H1 (cell line): ENCODE data around the gene TRIM31. TPM values are rescaled to one million over a fixed set of nuclear protein-coding genes. Genes with fewer than 3 reads are reported as not detected.

Source experiments
- CTCF ChIA-PET: fragments of 300-600 bp; sonication (Branson Sonifier 250); formaldehyde crosslinking; loops from one replicate; lab custom pipeline; 2021; ENCODE audit not compliant: partially characterized antibody; lab: Charles Lee
- POLR2A ChIA-PET: fragments of 300-600 bp; sonication (Branson Sonifier 250); formaldehyde crosslinking; loops from one replicate; lab custom pipeline; 2021; ENCODE audit warnings: inconsistent platforms; ENCODE audit not compliant: partially characterized antibody; lab: Charles Lee
- DNase-seq, 2 experiments: peaks; one replicate each; pipeline versions ENCODE4 v3.0.0 to v3.0.0-alpha.2; 2010 to 2022; ENCODE audit warnings: low spot score in 2 of 2, low read depth in 1 of 2, mixed read lengths in 1 of 2
- FAIRE-seq: peaks from 2 replicates; lab custom pipeline; 2011; peaks lifted over from hg19 to GRCh38; lab: Jason Lieb, UNC
- H2AFZ ChIP-seq: 2 replicates; pipeline ENCODE4 v1.8.1; 2012; ENCODE audit warnings: low read length, inconsistent platforms
- H2AK5ac ChIP-seq: 2 replicates; pipeline ENCODE4 v1.6.1; 2013; ENCODE audit warnings: low read depth, low read length
- H2BK120ac ChIP-seq: replicated peaks from 2 replicates; pipeline ENCODE3; 2013; ENCODE audit warnings: low read depth, low read length, inconsistent platforms
- H2BK12ac ChIP-seq: 2 replicates; pipeline ENCODE4 v1.6.1; 2013; ENCODE audit warnings: low read depth, low read length
- H2BK15ac ChIP-seq: 2 replicates; pipeline ENCODE4 v1.6.1; 2013; ENCODE audit warnings: low read length
- H2BK20ac ChIP-seq: 2 replicates; pipeline ENCODE4 v1.6.1; 2013; ENCODE audit warnings: low read length
- H2BK5ac ChIP-seq: 2 replicates; pipeline ENCODE4 v1.6.1; 2013; ENCODE audit warnings: low read depth, low read length
- H3K14ac ChIP-seq: 2 replicates; pipeline ENCODE4 v1.6.1; 2013; ENCODE audit warnings: inconsistent platforms; ENCODE audit not compliant: insufficient read length
- H3K18ac ChIP-seq: 2 replicates; pipeline ENCODE4 v1.6.1; 2013; ENCODE audit warnings: low read length; ENCODE audit errors: extremely low read depth
- H3K23ac ChIP-seq: 2 replicates; pipeline ENCODE4 v1.6.1; 2013; ENCODE audit warnings: inconsistent platforms; ENCODE audit not compliant: insufficient read length
- H3K23me2 ChIP-seq: 2 replicates; pipeline ENCODE4 v1.6.1; 2013; ENCODE audit warnings: low read depth, low read length
- H3K27ac ChIP-seq: 2 replicates; pipeline ENCODE4 v1.6.1; 2011; ENCODE audit warnings: low read depth, low read length, inconsistent platforms
- H3K27me3 ChIP-seq, 4 experiments: replicated peaks in 1 of 4; 1 replicate in 1 of 4; 2 replicates in 3 of 4; pipeline versions ENCODE4 v1.6.1 to v1.8.1; 2011 to 2013; ENCODE audit warnings: low read length in 3 of 4, mild to moderate bottlenecking in 3 of 4, inconsistent platforms in 2 of 4, mixed read lengths in 2 of 4, moderate library complexity in 1 of 4; ENCODE audit not compliant: control insufficient read depth in 3 of 4, insufficient read depth in 3 of 4; ENCODE audit errors: extremely low read depth in 1 of 4
- H3K36me3 ChIP-seq, 4 experiments: 2 replicates each; pipeline versions ENCODE4 v1.6.1 to v1.8.1; 2011 to 2013; ENCODE audit warnings: mild to moderate bottlenecking in 4 of 4, low read length in 3 of 4, moderate library complexity in 2 of 4, control low read depth in 1 of 4, inconsistent platforms in 1 of 4; ENCODE audit not compliant: insufficient read depth in 4 of 4, control insufficient read depth in 2 of 4
- H3K4ac ChIP-seq: replicated peaks from 2 replicates; pipeline ENCODE3; 2013; ENCODE audit warnings: low read length, low read depth, mixed read lengths, inconsistent platforms; ENCODE audit not compliant: insufficient read length
- H3K4me1 ChIP-seq, 4 experiments: replicated peaks in 1 of 4; 1 replicate in 1 of 4; 2 replicates in 3 of 4; pipeline versions ENCODE4 v1.6.1 to v1.8.1; 2011 to 2013; ENCODE audit warnings: low read length in 3 of 4, inconsistent platforms in 2 of 4, mixed read lengths in 1 of 4; ENCODE audit not compliant: insufficient read depth in 4 of 4, control insufficient read depth in 3 of 4
- H3K4me2 ChIP-seq, 2 experiments: 2 replicates each; pipeline versions ENCODE4 v1.6.1 to v1.8.1; 2011 to 2013; ENCODE audit warnings: low read depth in 2 of 2, low read length in 2 of 2, control low read depth in 1 of 2, inconsistent platforms in 1 of 2, mild to moderate bottlenecking in 1 of 2; ENCODE audit not compliant: insufficient read depth in 1 of 2
- H3K4me3 ChIP-seq, 4 experiments: fragments of 200-600, 300-600 bp in 1 of 4; sonication (generic), shearing (Covaris generic), sonication (Bioruptor Twin) in 1 of 4; 2 replicates each; pipeline versions ENCODE4 v1.5.1 to v1.8.1; 2011 to 2016; ENCODE audit warnings: low read length in 4 of 4, low read depth in 3 of 4, control low read depth in 2 of 4, inconsistent platforms in 2 of 4, mild to moderate bottlenecking in 2 of 4, mixed read lengths in 1 of 4, moderate library complexity in 1 of 4; ENCODE audit not compliant: insufficient read depth in 2 of 4; ENCODE audit errors: extremely low read depth in 1 of 4
- H3K56ac ChIP-seq: replicated peaks from 2 replicates; pipeline ENCODE3; 2013; ENCODE audit warnings: low read depth, mild to moderate bottlenecking, mixed read lengths, low read length, inconsistent platforms; ENCODE audit not compliant: insufficient read length
- H3K79me1 ChIP-seq: 2 replicates; pipeline ENCODE4 v1.6.1; 2013; ENCODE audit warnings: low read depth, low read length, control low read depth
- H3K79me2 ChIP-seq, 2 experiments: 2 replicates each; pipeline versions ENCODE4 v1.6.1 to v1.8.1; 2012 to 2013; ENCODE audit warnings: low read length in 2 of 2, mild to moderate bottlenecking in 2 of 2, inconsistent platforms in 1 of 2; ENCODE audit not compliant: insufficient read depth in 2 of 2, control insufficient read depth in 1 of 2
- H3K9ac ChIP-seq, 4 experiments: replicated peaks in 1 of 4; 1 replicate in 1 of 4; 2 replicates in 3 of 4; pipeline versions ENCODE4 v1.6.1 to v1.8.1; 2011 to 2013; ENCODE audit warnings: low read depth in 3 of 4, low read length in 3 of 4, control low read depth in 2 of 4, mild to moderate bottlenecking in 2 of 4, moderate library complexity in 2 of 4, inconsistent platforms in 1 of 4; ENCODE audit errors: extremely low read depth in 1 of 4
- H3K9me3 ChIP-seq, 2 experiments: 2 replicates each; pipeline versions ENCODE4 v1.6.1 to v1.8.1; 2012 to 2013; ENCODE audit warnings: mild to moderate bottlenecking in 2 of 2, moderate library complexity in 2 of 2, control low read depth in 1 of 2, inconsistent platforms in 1 of 2, low read depth in 1 of 2, low read length in 1 of 2, mixed read lengths in 1 of 2; ENCODE audit not compliant: insufficient read depth in 2 of 2
- H4K20me1 ChIP-seq, 2 experiments: replicated peaks in 1 of 2; 2 replicates each; pipeline versions ENCODE3 to v1.8.1; 2011 to 2013; ENCODE audit warnings: inconsistent platforms in 2 of 2, low read length in 2 of 2, mild to moderate bottlenecking in 1 of 2; ENCODE audit not compliant: insufficient read depth in 2 of 2, control insufficient read depth in 1 of 2
- H4K5ac ChIP-seq: 2 replicates; pipeline ENCODE4 v1.6.1; 2013; ENCODE audit warnings: low read length, low read depth, mixed read lengths, inconsistent platforms; ENCODE audit not compliant: insufficient read length
- H4K8ac ChIP-seq: 2 replicates; pipeline ENCODE4 v1.8.0; 2013; ENCODE audit warnings: mild to moderate bottlenecking, moderate library complexity, low read length, inconsistent platforms; ENCODE audit not compliant: insufficient read depth; ENCODE audit errors: extremely low read depth
- H4K91ac ChIP-seq: replicated peaks from 2 replicates; pipeline ENCODE3; 2013; ENCODE audit warnings: low read length, mixed read lengths, inconsistent platforms; ENCODE audit not compliant: insufficient read length
- POLR2A ChIP-seq, 2 experiments: IDR thresholded peaks; 1 replicate in 1 of 2; 2 replicates in 1 of 2; pipeline ENCODE4 v1.6.1; 2011; ENCODE audit warnings: low read depth in 2 of 2, low read length in 2 of 2, mild to moderate bottlenecking in 2 of 2; ENCODE audit errors: control extremely low read depth in 1 of 2
- WGBS, 2 experiments: shearing (Covaris generic) in 1 of 2; methylation state at CpG; one replicate each; pipeline versions ENCODE4 v1.1.6 to v1.1.7; 2013 to 2015; ENCODE audit warnings: low lambda C conversion rate in 2 of 2, mixed read lengths in 2 of 2, inconsistent platforms in 1 of 2, low coverage in 1 of 2, missing lambda C conversion rate in 1 of 2; ENCODE audit not compliant: insufficient replicate concordance in 2 of 2, insufficient coverage in 1 of 2, insufficient read length in 1 of 2; ENCODE audit errors: extremely low coverage in 1 of 2, missing lambda C conversion rate in 1 of 2; 5-methylcytosine and 5-hydroxymethylcytosine counted together
- polyA plus RNA-seq, 7 experiments: library from polyadenylated mRNA; depleted of rRNA in 3 of 7; stranded (reverse) in 5 of 7; unstranded in 2 of 7; fragments of >200 nt in 5 of 7; fragments of 200-250 nt in 2 of 7; gene quantifications; 1 replicate in 5 of 7; 2 replicates in 1 of 7; 4 replicates in 1 of 7; pipeline versions ENCODE4 v1.2.1 to v1.2.3, GENCODE V29; 2011 to 2013; ENCODE audit warnings: missing spikeins in 2 of 7, mixed read lengths in 2 of 7
- total RNA-seq: library from RNA; stranded (reverse); fragmentation: NEBNext Ultra II Directional; extraction: Animal tissue kit (Norgen Biotek cat#: 25700); gene quantifications from 2 replicates; pipeline ENCODE4 v1.2.1, GENCODE V29; 2021

The TRIM31 gene
- total and polyA plus RNA-seq, 2 of the 8 experiments (the other 6 are each of a cell fraction or from before 2014, with no cell fraction given) = not detected

GRCh38 chr6:30154061-30154460, 41.2 kb upstream of the TRIM31 start:
- DNase-seq (no peak), FAIRE-seq (no peak)
- Histone ChIP-seq H3K79me2 (no peaks in the 10 kb centered on the region), H3K18ac (no peak overlapping the region), H3K9ac (no peak overlapping the region), H3K4ac (no peak overlapping the region), H2BK15ac (no peak overlapping the region), H3K4me1 (no peaks in the 10 kb centered on the region), H2BK20ac (no peak overlapping the region), H4K91ac (no peak overlapping the region), H3K23ac (no peak overlapping the region), H3K36me3 (no peaks in the 10 kb centered on the region), H4K8ac (no peak overlapping the region), H4K20me1 (no peaks in the 10 kb centered on the region), H2AK5ac (no peak overlapping the region), H3K9me3 (no peaks in the 10 kb centered on the region), H2BK5ac (no peak overlapping the region), H3K4me2 (no peak overlapping the region), H3K23me2 (peaks cover 2% of the 10 kb centered on the region; the same call in 1 of the 2 replicates), H3K56ac (no peak overlapping the region), H3K4me3 (no peak overlapping the region), H3K27ac (no peak overlapping the region), H3K14ac (no peak overlapping the region), H2AFZ (no peak overlapping the region), H3K79me1 (no peaks in the 10 kb centered on the region), H2BK12ac (no peak overlapping the region), H3K27me3 (peaks cover 0 to 4% (median 1%) of the 10 kb centered on the region in 4 experiments; a peak in 4 of 7 replicates), H4K5ac (no peak overlapping the region), H2BK120ac (no peak overlapping the region)
- ChIA-PET CTCF (interaction anchor here (0.8 to 6.9 kb wide), 6 partner anchors 11 to 51 kb away, joined by 3 to 50 read pairs (median 4); partner anchors contain the start of gene TRIM40), POLR2A (no interaction called here)
- WGBS, 2 experiments = 89% methylated on average over 17 of the region's 17 CpGs; no CpG with 5 or more reads in 1 of the 2 experiments
- TF ChIP-seq POLR2A (IDR thresholded peaks at IDR 0.05; ENCODE audit: control extremely low read depth in 1 of 2, low read depth in 2 of 2, low read length in 2 of 2) = no peak
